WERI-Rb-1 (cell line): ENCODE results near the gene ADORA2A.

Experiments used
- DNase-seq: peaks from one replicate; pipeline ENCODE4 v3.0.0-alpha.2; 2020
- H3K27ac ChIP-seq: fragments of 250-450 bp; sonication (Bioruptor Pico); 2 replicates; pipeline ENCODE4 v1.5.1; 2020; ENCODE audit warnings: mild to moderate bottlenecking, moderate library complexity
- H3K27me3 ChIP-seq: fragments of 250-450 bp; sonication (Bioruptor Pico); 2 replicates; pipeline ENCODE4 v1.5.1; 2021; ENCODE audit warnings: mild to moderate bottlenecking, low read depth, moderate library complexity; ENCODE audit not compliant: insufficient read depth, severe bottlenecking
- H3K36me3 ChIP-seq: fragments of 250-450 bp; sonication (Bioruptor Pico); 2 replicates; pipeline ENCODE4 v1.5.1; 2020; ENCODE audit warnings: mild to moderate bottlenecking, moderate library complexity
- H3K4me3 ChIP-seq: 2 replicates; pipeline ENCODE4 v1.5.1; 2011; ENCODE audit warnings: low read depth, mild to moderate bottlenecking, control low read depth, low read length
- H3K9me3 ChIP-seq: fragments of 250-450 bp; sonication (Bioruptor Pico); 2 replicates; pipeline ENCODE4 v1.5.1; 2021; ENCODE audit warnings: mild to moderate bottlenecking, moderate library complexity; ENCODE audit not compliant: severe bottlenecking
- CTCF ChIP-seq: IDR thresholded peaks from 2 replicates; pipeline ENCODE4 v1.5.1; 2011; ENCODE audit warnings: low read depth, mild to moderate bottlenecking, control low read depth, inconsistent platforms, low read length

Gene ADORA2A

GRCh38 chr22:24404561-24405275 is 22.7 kb upstream of the ADORA2A start:
- TF ChIP-seq CTCF = no peak
- Histone ChIP-seq H3K9me3 (no peaks in the 10 kb centered on the region), H3K4me3 (no peak overlapping the region), H3K27me3 (no peaks in the 10 kb centered on the region), H3K27ac (no peak overlapping the region), H3K36me3 (peaks cover 51% of the 10 kb centered on the region)
- no peak for DNase-seq

DNA sequence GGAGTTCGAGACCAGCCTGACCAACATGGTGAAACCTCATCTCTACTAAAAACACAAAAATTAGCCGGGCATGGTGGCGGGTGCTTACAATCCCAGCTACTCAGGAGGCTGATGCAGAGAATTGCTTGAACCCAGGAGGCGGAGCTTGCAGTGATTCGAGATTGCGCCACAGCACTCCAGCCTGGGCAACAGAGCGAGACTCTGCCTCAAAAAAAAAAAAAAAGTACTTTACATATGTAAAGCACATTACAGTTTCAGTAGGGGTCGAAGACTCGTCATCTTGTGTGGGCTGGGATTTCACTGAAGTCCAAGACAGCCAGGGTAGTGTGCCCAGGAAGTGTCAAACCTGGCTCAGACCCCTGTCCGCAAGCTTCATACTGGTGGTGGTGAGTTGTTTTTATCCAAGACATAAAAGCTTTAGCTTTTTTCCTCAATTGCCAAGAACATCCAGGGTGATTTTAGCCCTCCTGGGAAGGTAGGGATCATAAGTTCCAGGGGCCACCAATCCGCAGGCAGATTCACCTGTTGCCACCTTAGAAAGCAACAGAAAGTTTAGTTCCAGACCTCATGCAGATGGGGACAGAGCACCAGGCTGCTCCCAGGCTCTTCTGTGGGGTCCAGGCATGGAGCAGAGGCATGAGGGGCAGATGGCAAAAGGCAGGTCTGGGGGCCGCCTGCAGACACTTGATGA is 21.6 kb upstream of the ADORA2A start:
- no peaks in the 10 kb centered on the region for H3K9me3 ChIP-seq
- no peak overlapping the region for H3K27ac ChIP-seq
- H3K36me3 ChIP-seq = peaks cover 51% of the 10 kb centered on the region
- no peaks in the 10 kb centered on the region for H3K27me3 ChIP-seq
- H3K4me3 ChIP-seq = no peak overlapping the region
- TF ChIP-seq CTCF = no peak
- DNase-seq = no peak

GRCh38 chr22:24406322-24407277 is 20.8 kb upstream of the ADORA2A start:
- Histone ChIP-seq H3K9me3 (no peaks in the 10 kb centered on the region), H3K4me3 (no peak overlapping the region), H3K36me3 (peaks cover 47% of the 10 kb centered on the region), H3K27me3 (no peaks in the 10 kb centered on the region), H3K27ac (no peak overlapping the region)
- DNase-seq = no peak
- TF ChIP-seq CTCF = no peak

- no peak overlapping the region for H3K4me3 ChIP-seq
- no peaks in the 10 kb centered on the region for H3K27me3 ChIP-seq
- H3K27ac ChIP-seq = no peak overlapping the region
- H3K36me3 ChIP-seq = peaks cover 46% of the 10 kb centered on the region
- no peaks in the 10 kb centered on the region for H3K9me3 ChIP-seq
- DNase-seq = no peak
- no peak for TF ChIP-seq CTCF
Measured at GRCh38 chr22:24407278-24407665, 20.1 kb upstream of the ADORA2A start.

DNA sequence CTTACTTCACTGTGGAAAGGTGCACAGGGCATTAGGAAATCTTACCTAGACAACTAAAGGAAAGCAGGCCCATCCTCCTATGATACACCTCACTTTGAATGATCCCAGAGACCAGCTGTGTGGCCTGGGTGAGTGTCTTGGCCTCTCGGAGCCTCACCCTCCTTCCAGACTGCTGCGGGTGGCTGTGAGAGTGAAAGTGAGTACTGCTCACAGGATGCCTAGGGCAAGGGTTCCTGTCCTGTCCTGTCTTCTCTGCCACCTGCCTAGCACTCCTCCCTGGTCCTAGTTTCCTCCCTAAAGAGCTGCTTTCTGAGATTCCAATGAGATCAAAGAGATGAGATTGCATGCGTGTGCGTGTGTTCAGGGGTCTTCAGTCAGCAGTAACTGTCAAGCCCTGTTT is 19.5 kb upstream of the ADORA2A start:
- no peak for TF ChIP-seq CTCF
- H3K9me3 ChIP-seq = no peaks in the 10 kb centered on the region
- no peak for DNase-seq
- no peaks in the 10 kb centered on the region for H3K27me3 ChIP-seq
- H3K4me3 ChIP-seq = no peak overlapping the region
- H3K36me3 ChIP-seq = peaks cover 45% of the 10 kb centered on the region
- no peak overlapping the region for H3K27ac ChIP-seq
